ENCODE measurements around the gene SOD2.
"Not testable (repeated sequence)": the region's sequence is repeated elsewhere in the genome, so short reads cannot be mapped to it uniquely, and the experiment has no call there.

The SOD2 gene

DNA sequence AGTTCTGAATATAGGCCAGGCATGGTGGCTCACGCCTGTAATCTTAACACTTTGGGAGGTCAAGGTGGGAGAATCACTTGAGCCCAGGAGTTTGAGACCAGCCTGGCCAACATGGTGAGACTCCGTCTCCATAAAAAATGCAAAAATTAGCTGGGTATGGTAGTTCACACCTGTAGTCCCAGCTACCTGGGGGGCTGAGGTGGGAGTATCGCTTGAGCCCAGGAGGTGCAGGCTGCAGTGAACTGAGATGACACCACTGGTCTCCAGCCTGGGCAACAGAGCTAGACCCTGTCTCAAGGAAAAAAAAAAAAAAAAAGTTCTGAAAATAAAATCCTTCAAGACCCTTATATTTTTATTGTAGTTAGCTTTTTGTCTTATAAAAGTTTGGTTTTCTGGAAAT, 22.6 kb upstream of the SOD2 start:
- no peak for DNase-seq

GRCh38 chr6:159715166-159715565, 22.1 kb upstream of the SOD2 start:
- no peak for DNase-seq

GRCh38 chr6:159714404-159714803, 21.4 kb upstream of the SOD2 start:
- no peak for DNase-seq

DNA sequence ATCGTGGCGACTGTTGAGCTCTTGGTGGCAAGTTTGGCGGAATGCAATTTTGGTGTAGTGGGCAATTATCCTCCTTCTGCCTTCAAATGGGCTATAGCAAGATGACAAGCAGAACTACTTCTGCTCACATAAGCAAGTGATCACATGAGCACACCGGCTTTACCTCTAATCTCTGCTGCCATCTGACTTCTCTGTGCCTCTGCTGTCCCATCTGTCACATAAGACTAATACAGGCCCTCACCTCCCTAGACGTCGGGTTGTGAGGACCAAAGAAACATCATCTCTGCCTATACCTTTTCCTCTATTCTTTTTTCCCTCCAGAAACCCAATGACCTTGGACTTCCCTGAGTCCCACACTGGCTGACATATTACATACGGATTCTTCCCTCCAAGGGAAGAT, 20.9 kb upstream of the SOD2 start:
- no peak for DNase-seq

GRCh38 chr6:159712389-159712788, 19.3 kb upstream of the SOD2 start:
- not testable (repeated sequence) for DNase-seq

- not testable (repeated sequence) for DNase-seq
Observed at GRCh38 chr6:159710603-159711002, 17.6 kb upstream of the SOD2 start.

- no peak for DNase-seq
Observed at GRCh38 chr6:159701413-159701999, 8.5 kb upstream of the SOD2 start.

- DNase-seq = no peak
Observed at GRCh38 chr6:159700970-159701369, 7.9 kb upstream of the SOD2 start.

- no peak for DNase-seq
Observed at GRCh38 chr6:159695984-159696383, 2.9 kb upstream of the SOD2 start.

DNA sequence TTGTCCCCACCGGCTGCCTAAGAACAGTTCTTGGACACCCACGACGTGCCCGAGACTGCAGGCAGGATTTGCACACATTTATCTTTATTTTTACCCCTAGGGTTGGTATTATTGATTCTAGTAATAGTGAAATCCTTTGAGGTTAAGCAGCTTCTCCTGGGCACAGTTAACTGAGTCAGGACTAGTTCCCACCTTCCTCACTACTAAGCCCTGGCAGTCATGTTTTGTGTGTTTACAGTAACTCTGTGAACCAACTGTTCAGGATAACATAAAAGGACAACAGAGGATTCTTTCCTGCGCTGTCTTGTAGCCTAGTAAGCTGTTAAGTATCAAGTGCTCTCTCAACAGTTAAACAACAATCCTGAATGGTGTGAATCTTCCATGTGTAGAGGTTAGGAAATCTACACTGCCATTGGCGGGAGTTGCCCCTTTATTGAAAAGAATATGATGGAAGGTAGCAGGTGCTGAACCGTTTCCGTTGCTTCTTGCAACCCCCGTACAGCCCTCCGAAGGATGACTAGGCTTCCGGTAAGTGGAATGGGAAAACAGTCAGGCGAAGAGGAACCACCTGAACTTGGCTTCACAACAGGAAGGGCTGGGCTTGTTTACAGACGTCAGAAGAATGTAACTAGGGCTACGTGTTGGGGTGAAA, 979 bp upstream of the SOD2 start:
- peak; percentile 84 for DNase-seq

DNA sequence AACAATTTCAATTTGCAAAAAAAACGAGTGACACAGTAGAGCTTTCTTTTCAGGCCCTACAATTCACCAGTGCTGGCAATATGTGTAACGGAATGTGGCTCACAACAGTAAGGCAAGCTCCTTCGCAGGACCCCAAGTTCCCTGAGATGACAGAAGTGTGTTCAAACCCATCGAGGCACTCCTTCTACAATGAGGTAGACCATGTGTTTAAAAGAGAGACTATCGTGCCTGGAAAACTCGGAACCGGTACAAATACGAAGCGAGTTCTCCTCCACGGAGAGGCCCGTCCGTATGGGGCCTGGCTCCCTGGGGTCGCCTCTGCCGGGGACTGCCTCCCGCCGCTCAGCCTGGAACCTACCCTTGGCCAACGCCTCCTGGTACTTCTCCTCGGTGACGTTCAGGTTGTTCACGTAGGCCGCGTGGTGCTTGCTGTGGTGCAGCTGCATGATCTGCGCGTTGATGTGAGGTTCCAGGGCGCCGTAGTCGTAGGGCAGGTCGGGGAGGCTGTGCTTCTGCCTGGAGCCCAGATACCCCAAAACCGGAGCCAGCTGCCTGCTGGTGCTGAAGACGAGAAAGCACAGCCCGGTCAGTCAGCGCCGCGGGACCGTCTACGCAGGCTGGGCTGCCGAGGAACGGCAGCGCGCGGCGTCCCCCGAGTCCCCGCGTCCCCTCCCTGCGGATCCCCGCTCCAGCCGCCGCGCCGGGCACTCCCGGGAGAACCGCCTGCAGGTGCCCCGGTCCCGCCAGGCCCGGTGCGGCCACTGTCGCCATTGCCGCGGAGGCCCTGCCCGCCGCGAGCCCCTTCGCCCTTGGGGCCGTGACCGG, 526 bp downstream of the SOD2 start:
- DNase-seq = peak; percentile 57

- no peak for DNase-seq
Observed at GRCh38 chr6:159691963-159692287, 1.1 kb downstream of the SOD2 start.

DNA sequence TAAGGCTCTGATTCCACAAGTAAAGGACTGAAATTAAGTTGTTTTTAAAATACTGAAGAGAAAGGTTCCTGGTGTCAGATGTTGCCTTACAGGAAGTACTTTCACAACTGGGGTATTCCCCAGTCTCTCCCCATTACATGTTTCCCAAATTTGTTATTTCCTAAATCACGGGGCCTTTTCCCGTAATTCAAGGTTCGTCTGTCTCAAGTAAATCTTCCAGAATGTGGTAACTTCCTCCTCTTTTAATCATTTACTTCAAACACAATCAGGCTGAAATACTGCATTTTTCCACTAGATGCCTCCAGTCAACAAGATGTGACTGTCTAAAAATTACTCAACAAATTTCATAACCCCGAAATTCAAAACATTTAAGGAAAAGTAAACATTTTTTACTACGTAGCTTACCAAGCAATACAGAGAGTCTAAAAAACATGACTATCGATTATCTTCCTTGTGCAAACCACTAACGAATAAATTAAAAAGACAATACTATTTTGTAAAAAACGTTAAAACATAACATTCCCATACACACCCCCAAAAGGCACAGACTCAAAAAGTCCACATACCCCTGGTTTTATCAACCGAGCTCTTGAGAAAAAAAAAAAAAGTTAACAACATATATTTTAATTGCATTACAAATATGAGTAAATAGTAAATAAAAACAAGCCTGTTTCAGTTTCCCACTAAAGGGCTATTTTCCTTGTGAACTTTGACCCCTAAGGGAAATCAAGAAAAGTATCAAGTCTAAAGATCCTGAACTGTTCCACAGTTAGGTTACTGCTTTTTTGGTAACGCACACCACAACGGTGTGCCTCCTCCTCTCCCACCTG, 1.7 kb downstream of the SOD2 start:
- no peak for DNase-seq

DNA sequence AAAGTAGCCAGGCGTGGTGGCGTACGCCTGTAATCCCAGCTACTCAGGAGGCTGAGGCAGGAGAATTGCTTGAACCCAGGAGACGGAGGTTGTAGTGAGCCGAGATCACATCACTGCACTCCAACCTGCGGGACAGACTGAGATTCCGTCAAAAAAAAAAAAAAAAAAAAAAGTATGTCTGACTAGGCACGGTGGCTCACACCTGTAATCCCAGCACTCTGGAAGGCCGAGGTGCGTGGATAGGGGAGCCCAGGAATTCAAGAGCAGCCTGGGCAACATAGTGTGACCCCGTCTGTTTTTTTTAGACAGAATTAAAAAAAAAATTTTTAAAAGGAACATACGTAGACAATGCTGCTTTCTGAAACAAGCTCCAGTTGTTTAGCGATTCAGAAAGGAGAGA, 2.9 kb downstream of the SOD2 start:
- DNase-seq = not testable (repeated sequence)

DNA sequence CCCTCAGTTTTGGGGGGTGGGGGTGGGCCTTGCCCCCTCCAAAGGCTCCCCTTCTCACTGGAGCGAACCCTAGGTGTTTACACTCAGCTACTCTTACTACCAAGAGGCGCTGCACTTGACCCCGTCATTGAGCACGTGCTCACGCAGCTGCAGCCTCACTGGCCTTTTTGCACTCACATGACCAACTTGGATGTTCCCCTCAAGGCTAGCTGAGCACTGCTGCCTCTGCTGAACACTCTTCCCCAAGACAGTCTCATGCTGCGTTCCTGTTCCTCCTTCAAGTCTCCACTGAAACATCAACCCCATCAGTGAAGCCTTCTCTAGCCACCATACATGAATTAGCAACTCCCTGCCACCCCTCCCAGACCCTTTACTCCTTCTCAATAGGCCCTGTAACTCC, 4.0 kb downstream of the SOD2 start:
- DNase-seq = no peak

DNA sequence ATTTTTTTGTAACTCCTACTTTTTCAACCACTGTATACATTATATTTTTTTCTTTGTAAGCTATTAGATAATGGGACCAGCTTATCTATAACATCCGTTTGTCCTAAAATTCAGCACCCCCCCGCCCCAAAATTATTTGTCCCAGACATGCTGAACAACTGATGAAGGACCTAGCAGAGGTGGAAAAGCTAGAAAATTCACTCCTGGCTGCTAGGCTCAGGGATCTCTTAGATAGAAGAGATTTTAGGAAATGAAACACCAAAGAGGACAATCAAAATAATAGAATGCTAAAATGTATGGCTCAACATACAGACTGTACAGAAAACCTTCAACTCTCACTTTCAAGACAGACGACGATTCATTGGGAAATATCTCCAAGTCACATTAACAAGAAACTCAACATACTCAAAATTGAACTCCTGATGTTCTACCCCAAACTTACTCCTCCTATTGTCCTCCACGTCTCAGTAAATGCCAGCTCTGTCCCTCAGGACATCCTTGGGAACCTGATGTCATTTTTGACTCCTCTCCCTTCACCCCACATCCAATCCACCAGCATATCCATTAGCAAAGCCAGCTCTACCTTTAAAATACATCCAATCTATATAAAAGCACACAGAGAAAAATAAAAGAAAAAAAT, 4.7 kb downstream of the SOD2 start:
- no peak for DNase-seq

DNA sequence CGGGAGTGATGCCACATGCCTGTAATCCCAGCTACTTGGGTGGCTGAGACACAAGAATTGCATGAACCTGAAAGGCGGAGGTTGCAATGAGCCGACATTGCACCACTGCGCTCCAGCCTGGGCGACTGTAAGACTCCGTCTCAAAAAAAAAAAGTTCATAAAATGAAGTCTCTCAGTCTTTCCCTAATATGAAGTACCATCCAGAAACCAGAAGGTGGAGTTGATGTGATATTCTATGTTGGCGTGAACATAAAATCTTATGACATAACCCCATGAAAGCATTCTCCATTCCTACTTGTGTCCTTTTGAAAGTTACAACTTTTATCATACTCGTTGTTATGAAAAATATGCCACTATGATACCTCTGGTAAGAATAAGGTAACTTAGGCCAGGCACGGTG, 5.7 kb downstream of the SOD2 start:
- no peak for DNase-seq

- DNase-seq = no peak
Observed at GRCh38 chr6:159686703-159687102, 6.3 kb downstream of the SOD2 start.

DNA sequence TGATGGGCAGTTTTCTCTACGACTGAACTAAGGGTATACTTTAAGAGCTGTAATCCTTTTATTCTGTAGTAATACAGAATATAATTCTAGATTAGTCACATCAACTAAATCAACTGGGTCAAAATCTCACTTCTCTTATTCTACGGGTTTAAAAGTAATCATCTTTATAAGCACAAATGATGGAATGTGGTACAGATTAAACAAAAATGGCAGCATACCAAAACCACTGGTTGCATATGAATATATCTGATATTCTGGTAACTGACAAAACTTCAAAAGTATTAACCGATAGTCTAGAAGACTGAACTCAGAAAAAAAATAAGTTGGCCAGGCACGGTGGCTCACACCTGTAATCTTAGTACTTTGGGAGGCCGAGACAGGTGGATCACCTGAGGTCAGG, 7.0 kb downstream of the SOD2 start:
- no peak for DNase-seq

DNA sequence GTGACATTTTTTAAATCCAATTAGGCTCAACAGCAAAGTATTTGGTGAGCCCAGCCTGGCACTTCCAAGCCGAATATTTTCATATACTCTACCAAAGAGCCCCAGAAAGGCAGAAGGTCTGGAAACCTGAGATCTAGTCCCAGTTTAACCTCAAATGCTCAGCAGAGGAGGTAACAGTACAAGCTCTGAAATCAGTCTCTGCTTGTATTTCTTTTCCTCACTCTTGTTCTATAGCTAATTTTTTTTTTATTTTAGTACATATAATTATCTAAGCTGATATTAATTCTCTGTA, 9.1 kb downstream of the SOD2 start:
- DNase-seq = no peak

- no peak for DNase-seq
Observed at GRCh38 chr6:159682810-159683209, 10.2 kb downstream of the SOD2 start.

DNA sequence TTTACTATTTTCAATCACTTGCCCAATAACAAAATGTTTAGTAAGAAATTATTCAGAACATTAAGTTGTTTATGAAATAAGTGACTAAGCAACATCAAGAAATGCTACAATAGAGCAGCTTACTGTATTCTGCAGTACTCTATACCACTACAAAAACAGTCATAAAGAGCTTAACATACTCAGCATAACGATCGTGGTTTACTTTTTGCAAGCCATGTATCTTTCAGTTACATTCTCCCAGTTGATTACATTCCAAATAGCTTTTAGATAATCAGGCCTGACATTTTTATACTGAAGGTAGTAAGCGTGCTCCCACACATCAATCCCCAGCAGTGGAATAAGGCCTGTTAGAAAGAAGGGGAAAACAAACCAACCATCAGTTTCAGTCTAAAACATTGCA, 10.7 kb downstream of the SOD2 start:
- DNase-seq = no peak

- DNase-seq = no peak
Observed at GRCh38 chr6:159681191-159681880, 11.7 kb downstream of the SOD2 start.

All from CD4-positive, alpha-beta T cell treated with Interleukin-15 for 1 hour (primary cell).